Spleen (tissue), 11 donors: Measurements from ENCODE around the gene SLC25A53. TPM values are rescaled to one million over a fixed set of nuclear protein-coding genes. Genes with fewer than 3 reads are reported as not detected.
A peak's percentile ranks its signal among the peaks of the same experiment; 100 is the strongest.
"Not testable (repeated sequence)": the region's sequence is repeated elsewhere in the genome, so short reads cannot be mapped to it uniquely, and the experiment has no call there.

ENCODE experiments used
- DNase-seq: peaks from one replicate; pipeline ENCODE4 v3.0.0-alpha.2; 2020
- H3K27ac ChIP-seq, 8 donors: fragments of 200-600 bp; sonication (generic) in 7 of 8; 1 replicate in 4 of 8; 2 replicates in 4 of 8; pipeline versions ENCODE4 v1.5.0 to v1.8.0; 2016 to 2021; ENCODE audit warnings: inconsistent platforms in 4 of 8, mild to moderate bottlenecking in 4 of 8, moderate library complexity in 1 of 8
- H3K27me3 ChIP-seq, 7 donors: fragments of 200-600 bp; sonication (generic) in 6 of 7; replicated peaks in 1 of 7; 1 replicate in 4 of 7; 2 replicates in 3 of 7; pipeline versions ENCODE4 v1.5.0 to v1.8.0; 2016 to 2021; ENCODE audit warnings: inconsistent platforms in 3 of 7, mild to moderate bottlenecking in 1 of 7
- H3K36me3 ChIP-seq, 6 donors: fragments of 200-600 bp; sonication (generic) in 5 of 6; 1 replicate in 4 of 6; 2 replicates in 2 of 6; pipeline versions ENCODE4 v1.5.0 to v1.8.0; 2016 to 2021; ENCODE audit warnings: inconsistent platforms in 2 of 6
- H3K4me1 ChIP-seq, 6 donors: fragments of 200-600 bp; sonication (generic) in 5 of 6; 1 replicate in 3 of 6; 2 replicates in 3 of 6; pipeline versions ENCODE4 v1.5.0 to v1.8.0; 2016 to 2021; ENCODE audit warnings: inconsistent platforms in 3 of 6
- H3K4me3 ChIP-seq, 8 donors: fragments of 200-600 bp; sonication (generic) in 7 of 8; 1 replicate in 4 of 8; 2 replicates in 4 of 8; pipeline versions ENCODE4 v1.5.0 to v1.8.0; 2016 to 2021; ENCODE audit warnings: inconsistent platforms in 4 of 8, mild to moderate bottlenecking in 4 of 8, moderate library complexity in 2 of 8
- H3K9me3 ChIP-seq, 8 donors: fragments of 200-600 bp; sonication (generic) in 7 of 8; 1 replicate in 4 of 8; 2 replicates in 4 of 8; pipeline versions ENCODE4 v1.5.0 to v1.8.0; 2016 to 2021; ENCODE audit warnings: inconsistent platforms in 4 of 8
- POLR2A ChIP-seq, 3 donors: fragments of 450-650 bp; IDR thresholded peaks; one replicate each; pipeline ENCODE4 v1.5.1; 2017; ENCODE audit warnings: antibody characterized with exemption in 3 of 3, mild to moderate bottlenecking in 1 of 3
- POLR2AphosphoS5 ChIP-seq, 3 donors: sonication (generic); formaldehyde crosslinking; IDR thresholded peaks; one replicate each; pipeline ENCODE4 v1.5.1; 2017; ENCODE audit warnings: antibody characterized with exemption in 3 of 3
- WGBS, 5 donors: extraction: QIAGEN DNeasy Blood & Tissue Kit in 3 of 5; methylation state at CpG; one replicate each; pipeline versions ENCODE4 v1.1.5 to v1.1.7; 2013 to 2018; 5-methylcytosine and 5-hydroxymethylcytosine counted together
- intact Hi-C: fragments of 100-400 bp; cut with DNase I; formaldehyde crosslinking; loops from one replicate; pipeline ENCODE4 v1.15.0; 2023; ENCODE audit warnings: low total_unique reads
- polyA plus RNA-seq, 3 donors: library from polyadenylated mRNA; stranded (reverse); fragments of 200-250 nt; gene quantifications; one replicate each; pipeline ENCODE4 v1.2.1, GENCODE V29; 2013
- total RNA-seq, 7 donors: library from RNA; depleted of rRNA in 3 of 7; stranded (reverse); fragments of >200 nt in 3 of 7; fragmentation: NEBNext Ultra II Directional in 4 of 7; extraction: Animal tissue kit (Norgen Biotek cat#: 25700) in 4 of 7; gene quantifications; one replicate each; pipeline versions ENCODE4 v1.1.0 to v1.2.1, GENCODE V29; 2016 to 2021
- TF ChIP-seq, protein P1 (sequence below), 11 experiments: fragments of 200-600 bp in 7 of 11; fragments of 450-650 bp in 4 of 11; sonication (generic) in 4 of 11; IDR thresholded peaks in 8 of 11; conservative IDR thresholded peaks in 3 of 11; 1 replicate in 7 of 11; 2 replicates in 4 of 11; pipeline versions ENCODE4 v1.4.0 to v1.8.0; 2016 to 2021; ENCODE audit warnings: antibody characterized with exemption in 11 of 11, inconsistent platforms in 4 of 11, mild to moderate bottlenecking in 1 of 11
- donor health status: healthy with polysubstance abuse.
- donor health status: DM: no; HTN: no; CAD: no; lungs with moderate emphysema.
- donor health status: DM: no; HTN: no; CAD: no.
- donor health status: Bipolar disorder and iron deficiency.
- donor health status: healthy.
- donor health status: DM: no; HTN: no; CAD: no.
- donor health status: DM: yes; HTN: yes; CAD: no.

SLC25A53 gene
- total and polyA plus RNA-seq, 10 donors, result 4.5 to 31.7 (median 13.3) TPM

DNA sequence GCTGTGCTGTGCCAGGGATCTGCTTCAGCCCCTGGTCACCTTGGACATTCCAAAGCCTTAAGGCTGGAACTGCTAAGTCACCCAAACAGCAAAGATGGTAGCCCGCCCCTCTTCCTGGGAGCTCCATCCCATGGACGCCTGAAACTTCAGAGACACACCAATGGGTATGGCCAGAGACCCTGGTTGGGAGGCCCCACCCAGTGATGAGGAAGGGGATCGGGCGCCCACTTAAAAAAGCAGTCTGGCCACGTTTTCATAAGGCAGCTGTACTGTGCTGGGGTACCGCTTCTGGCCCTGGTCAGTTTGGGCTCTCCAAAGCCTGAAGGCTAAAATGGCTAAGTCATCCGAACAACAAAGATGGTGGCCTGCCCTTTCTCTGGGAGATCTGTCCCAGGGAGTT is 71.3 kb downstream of the SLC25A53 start:
- no peaks in the 10 kb centered on the region for H3K36me3 ChIP-seq
- 84 to 97% (median 88%) methylated on average over 6 to 7 of the region's 7 CpGs; no CpG with 5 or more reads in 1 of the 5 donors for WGBS, 5 donors
- peaks cover 0 to 18% (median 0%) of the 10 kb centered on the region in 7 donors for H3K27me3 ChIP-seq
- no peaks in the 10 kb centered on the region for H3K4me1 ChIP-seq
- H3K27ac ChIP-seq, result no peak overlapping the region
- no peak for TF ChIP-seq POLR2AphosphoS5 (IDR thresholded peaks at IDR 0.05)
- TF ChIP-seq, protein P1, sequence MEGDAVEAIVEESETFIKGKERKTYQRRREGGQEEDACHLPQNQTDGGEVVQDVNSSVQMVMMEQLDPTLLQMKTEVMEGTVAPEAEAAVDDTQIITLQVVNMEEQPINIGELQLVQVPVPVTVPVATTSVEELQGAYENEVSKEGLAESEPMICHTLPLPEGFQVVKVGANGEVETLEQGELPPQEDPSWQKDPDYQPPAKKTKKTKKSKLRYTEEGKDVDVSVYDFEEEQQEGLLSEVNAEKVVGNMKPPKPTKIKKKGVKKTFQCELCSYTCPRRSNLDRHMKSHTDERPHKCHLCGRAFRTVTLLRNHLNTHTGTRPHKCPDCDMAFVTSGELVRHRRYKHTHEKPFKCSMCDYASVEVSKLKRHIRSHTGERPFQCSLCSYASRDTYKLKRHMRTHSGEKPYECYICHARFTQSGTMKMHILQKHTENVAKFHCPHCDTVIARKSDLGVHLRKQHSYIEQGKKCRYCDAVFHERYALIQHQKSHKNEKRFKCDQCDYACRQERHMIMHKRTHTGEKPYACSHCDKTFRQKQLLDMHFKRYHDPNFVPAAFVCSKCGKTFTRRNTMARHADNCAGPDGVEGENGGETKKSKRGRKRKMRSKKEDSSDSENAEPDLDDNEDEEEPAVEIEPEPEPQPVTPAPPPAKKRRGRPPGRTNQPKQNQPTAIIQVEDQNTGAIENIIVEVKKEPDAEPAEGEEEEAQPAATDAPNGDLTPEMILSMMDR (IDR thresholded peaks at IDR 0.05 in 8 of 11, conservative IDR thresholded peaks at IDR 0.05 in 3 of 11), result no peak
- H3K9me3 ChIP-seq, result no peaks in the 10 kb centered on the region
- intact Hi-C loops, result no loop called here
- peak; percentile 46 for DNase-seq
- no peak overlapping the region for H3K4me3 ChIP-seq

DNA sequence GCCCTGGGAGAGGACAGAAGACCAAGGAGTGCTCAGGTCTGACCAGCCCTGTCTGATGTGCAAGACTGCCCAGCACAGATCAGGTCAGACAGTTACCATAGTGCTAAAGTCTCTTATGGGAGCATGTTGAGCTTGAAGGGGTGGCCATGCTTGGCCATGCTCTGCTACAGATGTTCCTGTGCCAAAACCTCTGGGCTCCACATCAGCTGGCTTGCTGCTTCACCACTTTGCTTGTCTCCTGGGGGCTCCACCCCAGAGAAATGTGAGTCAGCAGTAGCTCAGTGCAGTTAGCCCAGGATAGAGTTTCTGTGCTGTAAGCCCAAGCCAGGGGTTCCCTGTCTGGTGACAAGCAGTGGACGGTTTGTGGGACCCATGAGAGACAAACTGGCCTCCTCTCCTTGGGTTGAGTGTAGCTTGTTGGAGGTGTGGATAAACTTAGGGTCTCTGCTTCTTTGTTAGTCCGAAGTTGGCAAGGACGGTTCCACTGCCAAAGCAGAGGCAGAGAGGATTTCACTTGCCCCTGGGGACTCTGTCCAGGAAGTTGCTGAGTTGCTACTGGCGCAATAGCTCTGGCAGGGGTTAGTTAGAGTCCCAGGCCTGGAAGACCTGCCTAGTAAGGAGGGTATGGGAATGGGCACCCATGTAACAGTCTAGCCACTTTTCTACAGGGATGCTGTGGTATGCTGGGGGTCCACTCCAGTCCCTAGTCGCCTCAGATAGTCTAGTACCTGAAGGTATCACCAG is 72.1 kb downstream of the SLC25A53 start:
- Histone ChIP-seq H3K4me1 (no peaks in the 10 kb centered on the region), H3K36me3 (no peaks in the 10 kb centered on the region), H3K4me3 (no peak overlapping the region), H3K27me3 (peaks cover 0 to 18% (median 0%) of the 10 kb centered on the region in 7 donors), H3K9me3 (no peaks in the 10 kb centered on the region), H3K27ac (no peak overlapping the region)
- 59 to 90% (median 64%) methylated on average over 2 to 5 of the region's 5 CpGs for WGBS, 5 donors
- no peak for TF ChIP-seq POLR2A (IDR thresholded peaks at IDR 0.05)
- TF ChIP-seq POLR2AphosphoS5 (IDR thresholded peaks at IDR 0.05), result no peak
- TF ChIP-seq, protein P1 (IDR thresholded peaks at IDR 0.05 in 8 of 11, conservative IDR thresholded peaks at IDR 0.05 in 3 of 11), result no peak
- peak; percentile 36 for DNase-seq
- intact Hi-C loops, result no loop called here

- no peaks in the 10 kb centered on the region for H3K4me1 ChIP-seq
These were observed 72.7 kb downstream of the SLC25A53 start for GRCh38 chrX:104084063-104084462.

GRCh38 chrX:104077854-104078253 is 79.0 kb downstream of the SLC25A53 start:
- no CpG with 5 or more reads among the region's 6 CpGs for WGBS, 5 donors
- H3K36me3 ChIP-seq, DNase-seq, H3K27ac ChIP-seq, H3K4me1 ChIP-seq, H3K4me3 ChIP-seq, intact Hi-C loops, H3K27me3 ChIP-seq, H3K9me3 ChIP-seq: not testable (repeated sequence)

More at GRCh38 chrX:104084063-104084462, 72.7 kb downstream of the SLC25A53 start:
- H3K9me3 ChIP-seq, result no peaks in the 10 kb centered on the region
- 60 to 100% (median 68%) methylated on average over 1 to 4 of the region's 4 CpGs for WGBS, 5 donors
- H3K4me3 ChIP-seq, result no peak overlapping the region
- H3K27me3 ChIP-seq, result peaks cover 0 to 18% (median 0%) of the 10 kb centered on the region in 7 donors
- no peaks in the 10 kb centered on the region for H3K36me3 ChIP-seq
- TF ChIP-seq POLR2AphosphoS5 (IDR thresholded peaks at IDR 0.05), result no peak
- TF ChIP-seq, protein P1 (IDR thresholded peaks at IDR 0.05 in 8 of 11, conservative IDR thresholded peaks at IDR 0.05 in 3 of 11), result no peak
- TF ChIP-seq POLR2A (IDR thresholded peaks at IDR 0.05), result no peak
- intact Hi-C loops, result no loop called here
- peak; percentile 41 for DNase-seq
- no peak overlapping the region for H3K27ac ChIP-seq

DNA sequence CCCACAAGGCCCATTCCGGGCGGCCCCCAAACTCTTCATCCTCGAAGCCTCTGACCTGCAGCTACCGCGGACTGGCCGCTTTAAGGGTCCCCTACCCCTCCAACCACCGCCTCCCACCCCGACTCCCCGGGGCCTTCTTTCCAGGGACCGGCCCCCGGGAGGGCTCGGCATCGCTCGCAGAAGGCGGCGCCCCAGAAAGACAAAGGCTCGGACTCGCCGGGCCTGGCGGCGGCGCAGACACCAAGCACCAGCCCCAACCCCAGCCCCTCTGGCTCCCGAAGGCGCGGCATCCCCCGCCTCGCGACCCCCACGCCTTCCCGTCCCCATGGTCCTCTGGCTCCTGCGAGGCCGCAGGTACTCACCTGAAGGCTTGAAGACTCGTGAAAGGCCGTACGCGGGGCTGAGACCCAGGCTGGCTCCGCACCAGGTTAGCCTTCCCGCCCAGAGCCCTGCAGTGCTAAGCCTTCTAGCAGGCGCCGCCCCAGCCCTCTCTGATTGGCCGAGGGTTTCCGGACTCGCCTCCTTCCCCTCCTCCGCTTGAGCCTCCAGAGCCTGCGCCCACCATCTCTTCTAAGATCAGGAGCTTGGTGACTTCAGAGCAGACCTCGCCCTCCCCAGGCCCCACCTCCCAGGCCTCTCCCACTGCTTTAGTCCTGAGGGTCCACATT is 80.9 kb downstream of the SLC25A53 start, which contains the start of gene TMSB15C:
TSS of gene TMSB15C (minus strand) at position 459 of the 668 bp plus-strand sequence.
- intact Hi-C loops, result not testable (repeated sequence)

GRCh38 chrX:104062636-104063035 is 94.2 kb downstream of the SLC25A53 start:
- DNase-seq, intact Hi-C loops, H3K4me3 ChIP-seq, H3K27me3 ChIP-seq, H3K36me3 ChIP-seq, H3K27ac ChIP-seq, H3K9me3 ChIP-seq, H3K4me1 ChIP-seq: not testable (repeated sequence)
- 89 to 92% methylated on average over 8 to 9 of the region's 18 CpGs; no CpG with 5 or more reads in 3 of the 5 donors for WGBS, 5 donors

More for the DNA sequence above, 80.9 kb downstream of the SLC25A53 start, which contains the start of gene TMSB15C:
- H3K27ac ChIP-seq, H3K4me3 ChIP-seq, H3K27me3 ChIP-seq, H3K9me3 ChIP-seq, DNase-seq, H3K36me3 ChIP-seq, H3K4me1 ChIP-seq: not testable (repeated sequence)
- WGBS, 5 donors, result no CpG with 5 or more reads among the region's 46 CpGs

DNA sequence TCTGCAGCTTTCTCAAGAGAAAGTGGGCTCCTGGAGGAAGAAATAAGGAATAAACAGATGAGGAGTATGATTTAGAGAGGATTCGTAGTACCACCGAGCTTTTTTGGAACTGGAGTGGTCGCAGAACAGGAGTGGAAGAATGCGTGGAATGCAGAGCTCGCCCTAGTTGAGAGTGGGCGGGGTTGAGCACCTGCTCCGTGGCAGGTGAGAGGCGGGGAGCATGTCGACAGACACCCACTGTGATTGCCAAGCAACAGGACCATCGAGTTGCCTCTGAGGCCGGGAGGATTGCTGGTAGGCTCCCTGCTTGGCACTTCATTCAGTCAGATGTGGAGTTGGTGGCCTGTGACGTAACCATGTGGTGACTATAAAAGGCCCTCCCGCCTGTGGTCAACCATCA is 101.9 kb downstream of the SLC25A53 start:
- intact Hi-C loops, H3K27ac ChIP-seq, H3K36me3 ChIP-seq, H3K4me3 ChIP-seq, DNase-seq, H3K27me3 ChIP-seq, H3K9me3 ChIP-seq, H3K4me1 ChIP-seq: not testable (repeated sequence)
- no CpG with 5 or more reads among the region's 13 CpGs for WGBS, 5 donors
